CD4-positive, alpha-beta T cell treated with Interleukin-2 at 100 ng/mL for 4 hours (primary cell): ENCODE measurements around the gene FAM78B.
A peak's percentile ranks its signal among the peaks of the same experiment; 100 is the strongest.

Experiments
- DNase-seq: peaks from one replicate; pipeline ENCODE4 v3.0.0-alpha.2; 2020; ENCODE audit warnings: low spot score

FAM78B gene

GRCh38 chr1:166166698-166167571 lies at the start of gene FAM78B:
TSS of gene FAM78B (minus strand) at chr1:166167001. CDS start at chr1:166166248, 753 bp downstream.
- DNase-seq: peak; percentile 48

- no peak for DNase-seq
These were observed 35.7 kb upstream of the FAM78B start for GRCh38 chr1:166202546-166202945.

GRCh38 chr1:166200743-166201142 lies 33.9 kb upstream of the FAM78B start:
- no peak for DNase-seq

GRCh38 chr1:166197597-166197996 lies 30.8 kb upstream of the FAM78B start:
- no peak for DNase-seq

GRCh38 chr1:166197141-166197540 lies 30.3 kb upstream of the FAM78B start:
- no peak for DNase-seq

- DNase-seq: no peak
These were observed 26.4 kb upstream of the FAM78B start for GRCh38 chr1:166193057-166193698.

- no peak for DNase-seq
These were observed 23.6 kb upstream of the FAM78B start for GRCh38 chr1:166190400-166190799.

GRCh38 chr1:166189126-166189525 lies 22.3 kb upstream of the FAM78B start:
- no peak for DNase-seq

GRCh38 chr1:166185526-166185925 lies 18.7 kb upstream of the FAM78B start:
- DNase-seq: no peak

GRCh38 chr1:166184897-166185296 lies 18.1 kb upstream of the FAM78B start:
- DNase-seq: no peak

- no peak for DNase-seq
These were observed 17.2 kb upstream of the FAM78B start for GRCh38 chr1:166184012-166184411.

- no peak for DNase-seq
These were observed 15.5 kb upstream of the FAM78B start for GRCh38 chr1:166182281-166182680.

- no peak for DNase-seq
These were observed 9.6 kb upstream of the FAM78B start for GRCh38 chr1:166176416-166176815.

GRCh38 chr1:166175032-166175431 lies 8.2 kb upstream of the FAM78B start:
- no peak for DNase-seq

- no peak for DNase-seq
These were observed 7.3 kb upstream of the FAM78B start for GRCh38 chr1:166174108-166174507.

- no peak for DNase-seq
These were observed 5.3 kb upstream of the FAM78B start for GRCh38 chr1:166172106-166172505.

- DNase-seq: no peak
These were observed 3.9 kb upstream of the FAM78B start for GRCh38 chr1:166170726-166171125.

- no peak for DNase-seq
These were observed 3.3 kb upstream of the FAM78B start for GRCh38 chr1:166170075-166170474.

GRCh38 chr1:166169182-166169581 lies 2.4 kb upstream of the FAM78B start:
- no peak for DNase-seq

- DNase-seq: no peak
These were observed 748 bp upstream of the FAM78B start for GRCh38 chr1:166167572-166167925.

GRCh38 chr1:166166329-166166697 lies 488 bp downstream of the FAM78B start:
- DNase-seq: no peak

- no peak for DNase-seq
These were observed 1.0 kb downstream of the FAM78B start for GRCh38 chr1:166165661-166166328.
